Measurements from ENCODE around the gene IGF2R.
"Not testable (repeated sequence)": the region's sequence is repeated elsewhere in the genome, so short reads cannot be mapped to it uniquely, and the experiment has no call there.

Gene IGF2R

DNA sequence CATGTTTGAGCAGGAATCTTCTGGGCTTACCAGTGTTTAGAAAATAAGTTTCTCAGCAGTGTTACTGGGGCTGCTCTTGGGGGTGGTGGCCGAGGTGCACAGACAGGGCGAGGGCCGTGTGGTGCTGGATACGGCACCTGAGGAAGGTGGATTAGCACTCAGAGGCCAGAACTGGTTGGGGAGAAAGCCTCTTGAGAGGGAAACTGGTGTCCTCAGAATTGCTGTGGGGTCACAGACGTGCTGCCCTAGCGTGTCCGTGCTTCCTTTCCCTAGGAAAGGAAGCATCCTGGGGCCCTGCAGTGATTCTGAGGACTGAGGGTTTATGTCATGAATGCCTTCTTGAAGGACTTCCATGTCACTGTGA is 120.6 kb downstream of the IGF2R start:
- H3K9ac ChIP-seq (ENCODE audit: low read length), result no peak overlapping the region
- no peaks in the 10 kb centered on the region for H3K9me2 ChIP-seq (replicated peaks; ENCODE audit: insufficient read depth, low read length)
- H4K20me1 ChIP-seq (ENCODE audit: insufficient read depth, low read length), result no peaks in the 10 kb centered on the region
- DNase-seq, result no peak
- no peaks in the 10 kb centered on the region for H3F3A ChIP-seq (ENCODE audit: insufficient read depth, low read length)
- no peak overlapping the region for H3K27ac ChIP-seq (ENCODE audit: low read length)
- H3K4me2 ChIP-seq (ENCODE audit: low read depth, low read length), result no peak overlapping the region
- H2AFZ ChIP-seq (ENCODE audit: low read length), result no peak overlapping the region
- H3K4me3 ChIP-seq (ENCODE audit: low read length), result no peak overlapping the region
- no peaks in the 10 kb centered on the region for H3K27me3 ChIP-seq (replicated peaks; ENCODE audit: insufficient read depth, low read length)
- H3K4me1 ChIP-seq (ENCODE audit: low read length), result no peaks in the 10 kb centered on the region
- no peaks in the 10 kb centered on the region; the same call in 1 of the 2 replicates for H3K36me3 ChIP-seq (replicated peaks; ENCODE audit: insufficient read depth, low read length)
- no peaks in the 10 kb centered on the region for H3K9me3 ChIP-seq (replicated peaks; ENCODE audit: insufficient read depth, low read length)
- H3K79me2 ChIP-seq (ENCODE audit: low read length), result no peaks in the 10 kb centered on the region
- TF ChIP-seq, protein P1, sequence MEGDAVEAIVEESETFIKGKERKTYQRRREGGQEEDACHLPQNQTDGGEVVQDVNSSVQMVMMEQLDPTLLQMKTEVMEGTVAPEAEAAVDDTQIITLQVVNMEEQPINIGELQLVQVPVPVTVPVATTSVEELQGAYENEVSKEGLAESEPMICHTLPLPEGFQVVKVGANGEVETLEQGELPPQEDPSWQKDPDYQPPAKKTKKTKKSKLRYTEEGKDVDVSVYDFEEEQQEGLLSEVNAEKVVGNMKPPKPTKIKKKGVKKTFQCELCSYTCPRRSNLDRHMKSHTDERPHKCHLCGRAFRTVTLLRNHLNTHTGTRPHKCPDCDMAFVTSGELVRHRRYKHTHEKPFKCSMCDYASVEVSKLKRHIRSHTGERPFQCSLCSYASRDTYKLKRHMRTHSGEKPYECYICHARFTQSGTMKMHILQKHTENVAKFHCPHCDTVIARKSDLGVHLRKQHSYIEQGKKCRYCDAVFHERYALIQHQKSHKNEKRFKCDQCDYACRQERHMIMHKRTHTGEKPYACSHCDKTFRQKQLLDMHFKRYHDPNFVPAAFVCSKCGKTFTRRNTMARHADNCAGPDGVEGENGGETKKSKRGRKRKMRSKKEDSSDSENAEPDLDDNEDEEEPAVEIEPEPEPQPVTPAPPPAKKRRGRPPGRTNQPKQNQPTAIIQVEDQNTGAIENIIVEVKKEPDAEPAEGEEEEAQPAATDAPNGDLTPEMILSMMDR (IDR thresholded peaks at IDR 0.05; ENCODE audit: low read length), result no peak
- TF ChIP-seq EZH2phosphoT487 (IDR thresholded peaks at IDR 0.05; ENCODE audit: low read length) (no peak), EZH2 (optimal IDR thresholded peaks at IDR 0.05; ENCODE audit: low read depth, low read length) (no peak)

DNA sequence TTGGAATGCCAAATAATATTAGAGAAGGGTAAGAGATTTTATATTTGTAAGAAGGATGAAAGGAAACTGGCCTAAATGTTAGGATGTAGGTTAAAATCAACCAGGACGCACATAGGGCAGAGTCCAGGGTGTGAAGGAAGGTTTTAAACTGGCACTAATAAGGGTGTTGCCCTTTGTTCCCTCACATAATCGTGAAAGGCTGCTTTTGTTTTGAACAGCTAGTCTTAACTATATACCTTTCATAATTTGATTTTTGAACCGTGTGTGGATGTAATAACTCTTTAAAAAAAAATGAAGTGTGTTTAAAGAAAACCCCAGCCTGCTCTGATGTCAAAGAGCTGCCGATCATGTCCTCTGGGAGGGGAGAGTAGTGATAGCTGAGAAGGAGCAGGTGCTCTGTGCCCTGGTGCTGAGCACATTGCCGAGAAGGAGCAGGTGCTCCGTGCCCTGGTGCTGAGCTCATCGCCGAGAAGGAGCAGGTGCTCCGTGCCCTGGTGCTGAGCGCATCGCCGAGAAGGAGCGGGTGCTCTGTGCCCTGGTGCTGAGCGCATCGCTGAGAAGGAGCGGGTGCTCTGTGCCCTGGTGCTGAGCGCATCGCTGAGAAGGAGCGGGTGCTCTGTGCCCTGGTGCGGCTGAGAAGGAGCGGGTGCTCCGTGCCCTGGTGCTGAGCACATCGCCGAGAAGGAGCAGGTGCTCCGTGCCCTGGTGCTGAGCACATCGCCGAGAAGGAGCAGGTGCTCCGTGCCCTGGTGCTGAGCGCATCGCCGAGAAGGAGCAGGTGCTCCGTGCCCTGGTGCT is 121.8 kb downstream of the IGF2R start:
- not testable (repeated sequence) for H3K79me2 ChIP-seq (ENCODE audit: low read length); DNase-seq; H3K9ac ChIP-seq (ENCODE audit: low read length); H3K4me2 ChIP-seq (ENCODE audit: low read depth, low read length); H3F3A ChIP-seq (ENCODE audit: insufficient read depth, low read length); H3K36me3 ChIP-seq (replicated peaks; ENCODE audit: insufficient read depth, low read length); H3K4me1 ChIP-seq (ENCODE audit: low read length); H4K20me1 ChIP-seq (ENCODE audit: insufficient read depth, low read length); H3K9me3 ChIP-seq (replicated peaks; ENCODE audit: insufficient read depth, low read length); H3K27ac ChIP-seq (ENCODE audit: low read length); H3K4me3 ChIP-seq (ENCODE audit: low read length); H3K27me3 ChIP-seq (replicated peaks; ENCODE audit: insufficient read depth, low read length); H3K9me2 ChIP-seq (replicated peaks; ENCODE audit: insufficient read depth, low read length); H2AFZ ChIP-seq (ENCODE audit: low read length)

DNA sequence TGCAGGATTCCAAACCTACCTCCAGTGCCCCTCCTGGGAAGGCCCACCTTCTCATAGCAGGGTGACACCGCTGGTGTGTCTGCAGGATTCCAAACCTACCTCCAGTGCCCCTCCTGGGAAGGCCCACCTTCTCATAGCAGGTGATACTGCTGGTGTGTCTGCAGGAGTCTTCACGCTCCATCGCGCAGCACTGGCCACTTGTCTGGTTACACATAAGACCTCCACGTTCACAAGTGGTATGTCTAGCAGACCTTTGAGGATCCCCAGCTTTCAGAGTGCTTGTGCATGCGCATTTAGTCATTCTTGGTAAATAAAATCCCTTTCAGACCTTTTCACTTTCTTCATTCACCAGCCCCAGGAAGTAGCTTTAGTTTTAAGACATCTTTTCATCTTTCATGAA is 123.3 kb downstream of the IGF2R start:
- H3K9me3 ChIP-seq (replicated peaks; ENCODE audit: insufficient read depth, low read length); H3K9me2 ChIP-seq (replicated peaks; ENCODE audit: insufficient read depth, low read length); H3F3A ChIP-seq (ENCODE audit: insufficient read depth, low read length); H3K36me3 ChIP-seq (replicated peaks; ENCODE audit: insufficient read depth, low read length); H3K4me3 ChIP-seq (ENCODE audit: low read length); H3K27ac ChIP-seq (ENCODE audit: low read length); H2AFZ ChIP-seq (ENCODE audit: low read length); H3K4me2 ChIP-seq (ENCODE audit: low read depth, low read length); H3K9ac ChIP-seq (ENCODE audit: low read length); DNase-seq; H3K4me1 ChIP-seq (ENCODE audit: low read length); H3K27me3 ChIP-seq (replicated peaks; ENCODE audit: insufficient read depth, low read length); H4K20me1 ChIP-seq (ENCODE audit: insufficient read depth, low read length); H3K79me2 ChIP-seq (ENCODE audit: low read length): not testable (repeated sequence)

DNA sequence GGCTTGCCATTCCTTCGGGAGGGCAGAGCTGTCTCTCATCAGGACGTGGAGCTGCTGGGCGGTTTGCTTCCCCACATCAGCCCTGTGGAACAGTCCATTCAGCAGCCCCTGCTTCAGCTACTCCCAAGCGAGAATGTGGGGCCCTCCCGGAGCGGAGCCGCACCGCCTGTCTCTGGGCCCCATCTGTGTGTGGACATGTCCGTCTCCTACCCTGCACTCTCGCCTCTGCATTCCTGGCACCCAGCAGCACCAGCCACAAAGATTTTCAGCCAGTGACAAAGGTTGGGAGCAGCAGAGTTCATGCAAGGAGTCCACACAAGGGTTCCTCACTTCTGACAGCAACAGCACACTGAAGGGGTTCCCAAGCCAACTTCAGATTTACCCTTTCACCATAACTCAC is 123.7 kb downstream of the IGF2R start:
- H4K20me1 ChIP-seq (ENCODE audit: insufficient read depth, low read length), result no peaks in the 10 kb centered on the region
- H3K27me3 ChIP-seq (replicated peaks; ENCODE audit: insufficient read depth, low read length), result no peaks in the 10 kb centered on the region
- no peak overlapping the region for H2AFZ ChIP-seq (ENCODE audit: low read length)
- no peak overlapping the region for H3K9ac ChIP-seq (ENCODE audit: low read length)
- no peaks in the 10 kb centered on the region for H3K4me1 ChIP-seq (ENCODE audit: low read length)
- no peak overlapping the region for H3K27ac ChIP-seq (ENCODE audit: low read length)
- H3K4me2 ChIP-seq (ENCODE audit: low read depth, low read length), result no peak overlapping the region
- TF ChIP-seq EZH2phosphoT487 (IDR thresholded peaks at IDR 0.05; ENCODE audit: low read length) (no peak), EZH2 (optimal IDR thresholded peaks at IDR 0.05; ENCODE audit: low read depth, low read length) (no peak)
- TF ChIP-seq, protein P1 (IDR thresholded peaks at IDR 0.05; ENCODE audit: low read length), result no peak
- H3K79me2 ChIP-seq (ENCODE audit: low read length), result no peaks in the 10 kb centered on the region
- H3F3A ChIP-seq (ENCODE audit: insufficient read depth, low read length), result no peaks in the 10 kb centered on the region
- H3K9me2 ChIP-seq (replicated peaks; ENCODE audit: insufficient read depth, low read length), result no peaks in the 10 kb centered on the region
- H3K4me3 ChIP-seq (ENCODE audit: low read length), result no peak overlapping the region
- H3K36me3 ChIP-seq (replicated peaks; ENCODE audit: insufficient read depth, low read length), result no peaks in the 10 kb centered on the region
- no peak for DNase-seq
- no peaks in the 10 kb centered on the region for H3K9me3 ChIP-seq (replicated peaks; ENCODE audit: insufficient read depth, low read length)

All from MM.1S (cell line).